GM12874 (cell line): ENCODE measurements around the gene EXPH5.

Experiments
- TF ChIP-seq, protein P1 (sequence below): IDR thresholded peaks from 2 replicates; pipeline ENCODE4 v1.5.1; 2011; ENCODE audit warnings: low read depth, mild to moderate bottlenecking, control low read depth, low read length, moderate library complexity; ENCODE audit not compliant: insufficient read depth

The EXPH5 gene, protein sequence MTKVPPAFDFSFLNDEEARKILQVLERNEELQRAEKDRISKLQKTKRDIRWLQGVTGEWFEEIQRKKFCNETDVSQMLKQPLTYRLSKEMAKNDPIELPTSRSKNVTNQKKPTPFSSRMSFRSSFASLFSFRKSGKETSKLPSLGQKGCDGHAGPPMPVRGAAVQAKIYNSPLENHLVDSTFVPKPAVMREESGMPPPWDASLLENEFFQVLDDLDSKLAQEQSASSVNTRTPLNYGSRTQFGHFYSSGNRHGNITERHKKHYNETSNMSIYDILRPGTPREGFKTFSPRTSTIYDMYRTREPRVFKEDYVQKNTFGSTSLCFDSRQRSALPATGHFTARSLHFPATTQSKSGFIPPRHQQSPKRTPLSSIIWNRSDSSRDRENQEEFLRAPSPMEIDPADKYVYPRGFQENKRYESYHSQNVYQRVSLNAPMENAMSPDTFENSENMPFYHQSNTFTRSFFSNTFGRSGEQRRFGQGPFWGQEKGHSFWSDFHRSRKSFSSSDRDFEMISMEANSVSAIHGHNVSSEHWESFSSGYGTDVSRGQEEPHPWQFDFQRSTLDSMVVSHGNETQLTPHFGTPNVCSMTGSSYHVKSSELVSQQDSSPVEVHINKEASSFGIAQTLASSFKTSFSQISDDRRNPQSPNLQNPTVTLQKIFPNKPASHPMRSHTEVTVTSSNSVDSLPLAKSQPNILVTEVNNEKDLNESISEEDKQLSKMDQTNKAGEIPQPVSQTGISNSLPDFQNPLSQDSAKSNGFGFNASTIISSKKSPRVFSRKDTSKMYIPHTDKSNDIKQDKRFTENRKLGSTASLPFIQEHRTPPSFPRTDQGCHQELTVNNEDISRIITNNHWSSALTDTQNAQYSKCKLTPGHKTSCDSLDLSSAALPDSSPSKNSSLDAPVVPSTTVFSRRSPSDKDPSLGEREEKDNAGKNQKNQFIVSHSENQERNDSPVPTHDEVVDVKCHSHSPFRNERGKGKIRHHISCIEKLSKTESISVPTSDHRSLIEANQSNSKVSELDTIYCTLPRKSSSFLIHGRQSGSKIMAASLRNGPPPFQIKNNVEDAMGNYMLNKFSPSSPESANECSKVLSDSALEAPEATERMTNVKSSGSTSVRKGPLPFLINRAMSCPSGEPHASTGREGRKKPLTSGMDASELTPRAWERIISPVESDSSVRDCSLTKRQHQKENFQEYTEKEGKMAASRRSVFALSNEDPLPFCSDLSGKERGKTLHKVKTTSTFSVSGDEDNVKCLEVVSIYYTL (N-terminal part only)

DNA sequence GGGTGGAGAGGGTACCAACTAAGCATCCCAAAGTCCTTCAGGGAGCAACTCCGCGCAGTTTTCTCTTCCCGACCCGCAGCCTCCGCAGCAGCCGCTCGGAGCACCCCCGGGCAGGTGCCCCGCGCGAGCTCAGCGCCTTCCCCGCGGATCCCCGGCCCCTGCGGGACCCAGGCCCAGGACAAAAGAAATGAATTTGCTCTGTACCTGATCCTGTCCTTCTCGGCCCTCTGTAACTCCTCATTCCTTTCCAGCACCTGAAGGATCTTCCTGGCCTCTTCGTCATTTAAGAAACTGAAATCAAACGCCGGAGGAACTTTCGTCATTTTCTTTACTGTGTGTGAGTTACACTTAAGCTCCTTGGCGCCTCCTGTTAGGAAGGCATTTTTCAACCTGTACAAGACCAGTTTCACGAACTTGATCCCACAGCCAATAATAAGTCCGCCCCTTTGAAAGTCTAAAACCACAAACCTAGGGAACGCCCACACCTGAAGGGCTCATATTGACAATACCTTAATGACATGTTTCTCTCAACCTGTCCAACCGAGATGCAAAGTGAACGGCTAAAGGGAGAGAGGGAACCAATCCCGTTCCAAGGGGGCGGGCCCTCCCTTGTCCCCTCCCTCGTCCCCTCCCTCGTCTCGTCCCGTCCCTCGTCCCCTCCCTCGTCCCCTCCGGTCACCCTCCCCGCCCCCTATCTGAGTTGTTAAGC lies at the start of gene EXPH5:
Gene EXPH5 (minus strand): TSS at position 555 of the 709 bp plus-strand sequence. CDS start 232 bp downstream, at position 323.
- TF ChIP-seq, protein P1, sequence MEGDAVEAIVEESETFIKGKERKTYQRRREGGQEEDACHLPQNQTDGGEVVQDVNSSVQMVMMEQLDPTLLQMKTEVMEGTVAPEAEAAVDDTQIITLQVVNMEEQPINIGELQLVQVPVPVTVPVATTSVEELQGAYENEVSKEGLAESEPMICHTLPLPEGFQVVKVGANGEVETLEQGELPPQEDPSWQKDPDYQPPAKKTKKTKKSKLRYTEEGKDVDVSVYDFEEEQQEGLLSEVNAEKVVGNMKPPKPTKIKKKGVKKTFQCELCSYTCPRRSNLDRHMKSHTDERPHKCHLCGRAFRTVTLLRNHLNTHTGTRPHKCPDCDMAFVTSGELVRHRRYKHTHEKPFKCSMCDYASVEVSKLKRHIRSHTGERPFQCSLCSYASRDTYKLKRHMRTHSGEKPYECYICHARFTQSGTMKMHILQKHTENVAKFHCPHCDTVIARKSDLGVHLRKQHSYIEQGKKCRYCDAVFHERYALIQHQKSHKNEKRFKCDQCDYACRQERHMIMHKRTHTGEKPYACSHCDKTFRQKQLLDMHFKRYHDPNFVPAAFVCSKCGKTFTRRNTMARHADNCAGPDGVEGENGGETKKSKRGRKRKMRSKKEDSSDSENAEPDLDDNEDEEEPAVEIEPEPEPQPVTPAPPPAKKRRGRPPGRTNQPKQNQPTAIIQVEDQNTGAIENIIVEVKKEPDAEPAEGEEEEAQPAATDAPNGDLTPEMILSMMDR = no peak

DNA sequence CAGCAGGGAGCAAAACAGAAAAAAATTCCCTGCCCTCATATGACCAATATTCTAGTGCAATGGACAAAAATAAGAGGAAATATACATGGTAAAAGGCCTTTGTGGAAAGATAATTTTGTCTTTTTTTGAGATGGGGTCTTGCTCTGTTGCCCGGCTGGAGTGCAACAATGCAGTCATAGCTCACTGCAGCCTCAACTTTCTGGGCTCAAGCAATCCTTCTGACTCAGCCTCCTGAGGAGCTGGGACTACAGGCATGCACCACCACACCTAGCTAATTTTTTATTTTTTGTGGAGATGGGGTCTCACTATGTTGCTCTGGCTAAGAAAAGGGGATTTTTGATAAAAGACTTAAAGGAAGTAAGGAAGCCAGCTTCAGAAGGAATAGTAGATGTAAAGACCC lies 45.6 kb upstream of the EXPH5 start:
- TF ChIP-seq, protein P1 = no peak

DNA sequence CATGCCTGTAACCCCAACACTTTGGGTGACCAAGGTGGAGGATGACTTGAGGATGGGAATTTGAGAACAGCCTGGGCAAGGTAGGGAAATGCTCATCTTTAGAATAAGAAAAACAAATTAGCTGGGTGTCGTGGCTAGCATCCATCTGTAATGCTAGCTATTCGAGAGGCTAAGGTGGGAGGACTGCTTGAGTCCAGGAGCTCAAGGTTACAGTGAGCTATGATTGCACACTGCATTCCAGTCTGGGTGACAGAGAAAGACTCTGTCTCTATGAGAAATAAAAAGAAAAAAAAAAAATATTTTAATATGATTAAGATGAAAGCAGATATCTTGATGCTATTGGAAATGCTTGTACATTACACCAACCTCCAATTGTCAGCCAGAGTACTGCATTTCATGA lies 42.7 kb upstream of the EXPH5 start:
- TF ChIP-seq, protein P1 = no peak

DNA sequence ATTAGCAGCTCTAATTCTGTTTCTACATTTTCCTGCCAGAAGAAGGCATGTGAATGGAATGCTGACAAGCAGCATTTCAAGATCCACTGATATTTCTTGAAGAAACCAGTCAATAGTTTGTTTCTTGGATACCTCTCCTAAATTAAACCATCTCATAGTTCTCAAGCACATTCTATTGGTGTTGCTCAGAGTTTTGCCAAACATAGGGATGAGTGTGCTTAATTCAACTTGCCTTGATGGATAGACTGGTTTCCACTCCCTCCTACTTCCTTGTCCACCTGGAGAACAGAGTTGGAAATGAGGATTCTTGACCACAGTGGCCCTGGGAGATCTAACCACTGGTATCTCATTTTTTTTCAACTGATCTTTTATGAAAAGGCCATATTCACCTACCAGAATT lies 41.5 kb upstream of the EXPH5 start:
- TF ChIP-seq, protein P1 = no peak

DNA sequence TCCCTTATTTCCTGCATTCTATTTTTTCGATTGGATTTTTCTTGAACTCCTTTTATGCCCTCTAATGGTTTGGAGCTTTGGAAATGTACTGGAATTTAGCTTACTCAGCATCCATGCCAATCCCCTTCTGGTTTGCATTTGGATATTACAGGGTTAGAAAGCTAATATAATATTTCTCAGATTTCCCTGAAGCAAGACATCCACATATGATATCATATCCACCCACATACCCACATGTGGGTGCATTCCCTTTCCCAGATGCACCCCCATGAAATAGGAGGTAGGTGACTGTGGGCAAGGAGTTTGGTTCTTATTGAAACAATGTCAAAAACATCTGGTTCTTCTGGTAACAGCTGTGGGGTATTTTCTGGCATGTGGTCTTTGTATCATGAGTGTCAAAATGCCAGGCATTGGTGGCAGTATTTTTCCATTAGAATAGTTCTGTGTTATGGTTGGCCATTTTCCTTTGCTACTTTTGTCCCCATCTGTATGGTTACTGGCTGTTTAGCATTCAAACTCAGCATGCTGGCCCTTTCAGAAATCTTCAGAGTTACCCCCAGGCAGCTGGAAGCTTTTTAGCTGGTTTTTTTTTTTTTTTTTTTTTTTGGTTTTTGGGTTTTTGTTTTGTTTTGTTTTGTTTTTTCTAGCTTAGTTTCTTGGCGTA lies 38.6 kb upstream of the EXPH5 start:
- TF ChIP-seq, protein P1 = no peak

DNA sequence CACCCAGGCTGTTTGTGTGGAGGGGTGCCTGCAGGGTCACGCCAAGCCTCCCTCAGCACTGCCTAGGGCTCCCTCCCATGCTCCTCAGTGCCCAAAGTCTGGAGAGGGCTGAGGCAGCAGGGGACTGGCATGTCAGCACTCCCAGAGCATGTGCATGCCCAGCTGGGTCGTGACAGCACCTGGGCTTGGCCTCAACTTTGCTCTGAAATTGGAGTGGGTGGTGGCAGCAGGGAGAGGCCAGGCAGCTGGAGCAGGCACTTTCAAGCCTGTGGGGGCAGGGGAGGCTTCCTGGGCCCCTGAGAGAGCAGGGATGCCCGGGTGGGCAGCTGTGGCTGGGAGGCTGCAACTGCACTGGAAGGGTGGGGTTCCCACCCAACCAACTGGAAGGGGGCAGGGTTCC lies 35.7 kb upstream of the EXPH5 start:
- TF ChIP-seq, protein P1 = no peak
